Activated gamma-delta T cell (primary cell): ENCODE measurements around the gene LIN7C.
A peak's percentile ranks its signal among the peaks of the same experiment; 100 is the strongest.
"Not testable (repeated sequence)": the region's sequence is repeated elsewhere in the genome, so short reads cannot be mapped to it uniquely, and the experiment has no call there.

Experiments
- DNase-seq: peaks from one replicate; lab custom pipeline; 2025; lab: John Stamatoyannopoulos, UW
- total RNA-seq, 2 donors: gene quantifications; one replicate each; lab custom pipeline; 2026; lab: John Stamatoyannopoulos, UW

LIN7C gene
- total RNA-seq, result 60.6 to 64.2 reads per million in 2 donors

GRCh38 chr11:27506200-27507182, at the start of gene LIN7C:
Gene LIN7C (minus strand): TSS chr11:27506769. CDS start chr11:27506752, 17 bp downstream.
- peak; percentile 78 for DNase-seq

- no peak for DNase-seq
These were observed 48.7 kb upstream of the LIN7C start for GRCh38 chr11:27555264-27555663.

GRCh38 chr11:27553186-27553585, 46.6 kb upstream of the LIN7C start:
- DNase-seq, result no peak

- no peak for DNase-seq
These were observed 45.8 kb upstream of the LIN7C start for GRCh38 chr11:27552341-27552740.

- no peak for DNase-seq
These were observed 44.6 kb upstream of the LIN7C start for GRCh38 chr11:27551127-27551526.

- DNase-seq, result no peak
These were observed 39.4 kb upstream of the LIN7C start for GRCh38 chr11:27545946-27546345.

- DNase-seq, result no peak
These were observed 38.5 kb upstream of the LIN7C start for GRCh38 chr11:27545035-27545434.

- no peak for DNase-seq
These were observed 35.2 kb upstream of the LIN7C start for GRCh38 chr11:27541790-27542189.

- no peak for DNase-seq
These were observed 33.5 kb upstream of the LIN7C start for GRCh38 chr11:27540051-27540450.

- no peak for DNase-seq
These were observed 28.5 kb upstream of the LIN7C start for GRCh38 chr11:27535103-27535502.

- no peak for DNase-seq
These were observed 26.2 kb upstream of the LIN7C start for GRCh38 chr11:27532652-27533325.

- no peak for DNase-seq
These were observed 22.1 kb upstream of the LIN7C start for GRCh38 chr11:27528712-27529111.

GRCh38 chr11:27526535-27526934, 20.0 kb upstream of the LIN7C start:
- DNase-seq, result no peak

GRCh38 chr11:27525824-27526516, 19.4 kb upstream of the LIN7C start:
- DNase-seq, result no peak

- DNase-seq, result no peak
These were observed 17.6 kb upstream of the LIN7C start for GRCh38 chr11:27524155-27524554.

- no peak for DNase-seq
These were observed 13.7 kb upstream of the LIN7C start for GRCh38 chr11:27520226-27520625.

- no peak for DNase-seq
These were observed 11.9 kb upstream of the LIN7C start for GRCh38 chr11:27518518-27518917.

- not testable (repeated sequence) for DNase-seq
These were observed 10.9 kb upstream of the LIN7C start for GRCh38 chr11:27517490-27517889.

- DNase-seq, result no peak
These were observed 8.0 kb upstream of the LIN7C start for GRCh38 chr11:27514558-27514957.

GRCh38 chr11:27514076-27514475, 7.5 kb upstream of the LIN7C start:
- DNase-seq, result no peak

- no peak for DNase-seq
These were observed 6.8 kb upstream of the LIN7C start for GRCh38 chr11:27513389-27513788.

GRCh38 chr11:27512238-27512637, 5.7 kb upstream of the LIN7C start:
- DNase-seq, result no peak
